ENCODE data around the gene ZNF534. TPM values are rescaled to one million over a fixed set of nuclear protein-coding genes. Genes with fewer than 3 reads are reported as not detected.

ZNF534 gene
- total and polyA plus RNA-seq, 2 of the 13 experiments (the other 11 are each of a cell fraction or from before 2014, with no cell fraction given): 0.04 to 0.08 TPM

GRCh38 chr19:52397310-52398080, 31.5 kb upstream of the ZNF534 start, which contains the start of gene ZNF528 (continued):
- no peak for TF ChIP-seq ZNF839 (CRISPR knock-in tag; IDR thresholded peaks at IDR 0.05; ENCODE audit: borderline replicate concordance)
- no peak for TF ChIP-seq YEATS4 (CRISPR knock-in tag; IDR thresholded peaks at IDR 0.05; ENCODE audit: borderline replicate concordance)
- no peak for TF ChIP-seq ZNF503 (CRISPR knock-in tag; IDR thresholded peaks at IDR 0.05)
- no peak for TF ChIP-seq MED8 (CRISPR knock-in tag; IDR thresholded peaks at IDR 0.05; ENCODE audit: insufficient replicate concordance)
- TF ChIP-seq, protein P1, sequence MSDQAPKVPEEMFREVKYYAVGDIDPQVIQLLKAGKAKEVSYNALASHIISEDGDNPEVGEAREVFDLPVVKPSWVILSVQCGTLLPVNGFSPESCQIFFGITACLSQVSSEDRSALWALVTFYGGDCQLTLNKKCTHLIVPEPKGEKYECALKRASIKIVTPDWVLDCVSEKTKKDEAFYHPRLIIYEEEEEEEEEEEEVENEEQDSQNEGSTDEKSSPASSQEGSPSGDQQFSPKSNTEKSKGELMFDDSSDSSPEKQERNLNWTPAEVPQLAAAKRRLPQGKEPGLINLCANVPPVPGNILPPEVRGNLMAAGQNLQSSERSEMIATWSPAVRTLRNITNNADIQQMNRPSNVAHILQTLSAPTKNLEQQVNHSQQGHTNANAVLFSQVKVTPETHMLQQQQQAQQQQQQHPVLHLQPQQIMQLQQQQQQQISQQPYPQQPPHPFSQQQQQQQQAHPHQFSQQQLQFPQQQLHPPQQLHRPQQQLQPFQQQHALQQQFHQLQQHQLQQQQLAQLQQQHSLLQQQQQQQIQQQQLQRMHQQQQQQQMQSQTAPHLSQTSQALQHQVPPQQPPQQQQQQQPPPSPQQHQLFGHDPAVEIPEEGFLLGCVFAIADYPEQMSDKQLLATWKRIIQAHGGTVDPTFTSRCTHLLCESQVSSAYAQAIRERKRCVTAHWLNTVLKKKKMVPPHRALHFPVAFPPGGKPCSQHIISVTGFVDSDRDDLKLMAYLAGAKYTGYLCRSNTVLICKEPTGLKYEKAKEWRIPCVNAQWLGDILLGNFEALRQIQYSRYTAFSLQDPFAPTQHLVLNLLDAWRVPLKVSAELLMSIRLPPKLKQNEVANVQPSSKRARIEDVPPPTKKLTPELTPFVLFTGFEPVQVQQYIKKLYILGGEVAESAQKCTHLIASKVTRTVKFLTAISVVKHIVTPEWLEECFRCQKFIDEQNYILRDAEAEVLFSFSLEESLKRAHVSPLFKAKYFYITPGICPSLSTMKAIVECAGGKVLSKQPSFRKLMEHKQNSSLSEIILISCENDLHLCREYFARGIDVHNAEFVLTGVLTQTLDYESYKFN (CRISPR knock-in tag; conservative IDR thresholded peaks at IDR 0.05): 0 out of 2 replicates have a peak, but pooled peaks have one; percentile 13
- peak; percentile 90 for TF ChIP-seq SRSF1 (optimal IDR thresholded peaks at IDR 0.05; ENCODE audit: low read depth, low read length)
- TF ChIP-seq SIX1 (CRISPR knock-in tag; IDR thresholded peaks at IDR 0.05; ENCODE audit: borderline replicate concordance): peak; percentile 29; the same call in 1 of the 2 replicates
- TF ChIP-seq SATB2 (CRISPR knock-in tag; IDR thresholded peaks at IDR 0.05): no peak
- TF ChIP-seq ZNF746 (CRISPR knock-in tag; IDR thresholded peaks at IDR 0.05): no peak
- no peak for TF ChIP-seq REXO4 (CRISPR knock-in tag; IDR thresholded peaks at IDR 0.05; ENCODE audit: borderline replicate concordance)
- peak; percentile 53; the same call in 1 of the 2 replicates for TF ChIP-seq KLF9 (CRISPR knock-in tag; IDR thresholded peaks at IDR 0.05; ENCODE audit: low read depth)
- no peak for TF ChIP-seq CAMTA2 (CRISPR knock-in tag; IDR thresholded peaks at IDR 0.05; ENCODE audit: borderline replicate concordance)
- TF ChIP-seq ZNF224 (CRISPR knock-in tag; IDR thresholded peaks at IDR 0.05): peak; percentile 55; the same call in 1 of the 2 replicates
- no peak for TF ChIP-seq ZNF260 (CRISPR knock-in tag; IDR thresholded peaks at IDR 0.05; ENCODE audit: borderline replicate concordance, low read depth)
- no peak for TF ChIP-seq RELA (CRISPR knock-in tag; IDR thresholded peaks at IDR 0.05)
- no peak for TF ChIP-seq ARNT (IDR thresholded peaks at IDR 0.05)
- TF ChIP-seq NR2C2 (CRISPR knock-in tag; IDR thresholded peaks at IDR 0.05; ENCODE audit: borderline replicate concordance): peak; percentile 98
- TF ChIP-seq IKZF4 (CRISPR knock-in tag; IDR thresholded peaks at IDR 0.05; ENCODE audit: borderline replicate concordance, low read depth, not compliant biosample characterization): no peak
- no peak for TF ChIP-seq ZNF614 (CRISPR knock-in tag; IDR thresholded peaks at IDR 0.05; ENCODE audit: borderline replicate concordance)
- TF ChIP-seq MXI1 (IDR thresholded peaks at IDR 0.05; ENCODE audit: borderline replicate concordance, low read depth, low read length): 0 out of 3 replicates have a peak, but pooled peaks have one; percentile 12
- no peak for TF ChIP-seq PLRG1 (conservative IDR thresholded peaks at IDR 0.05)
- 0 out of 2 replicates have a peak, but pooled peaks have one; percentile 52 for TF ChIP-seq ZNF670 (CRISPR knock-in tag; IDR thresholded peaks at IDR 0.05; ENCODE audit: borderline replicate concordance)
- no peak for TF ChIP-seq ZNF629 (CRISPR knock-in tag; conservative IDR thresholded peaks at IDR 0.05)
- no peak for TF ChIP-seq ZBTB34 (CRISPR knock-in tag; IDR thresholded peaks at IDR 0.05)

Data from HepG2 (cell line).